AML-193 (cell line): ENCODE results near the gene TADA3.

ENCODE experiments used
- DNase-seq, 2 experiments: peaks; one replicate each; lab custom pipeline; 2025; lab: John Stamatoyannopoulos, UW

The TADA3 gene

DNA sequence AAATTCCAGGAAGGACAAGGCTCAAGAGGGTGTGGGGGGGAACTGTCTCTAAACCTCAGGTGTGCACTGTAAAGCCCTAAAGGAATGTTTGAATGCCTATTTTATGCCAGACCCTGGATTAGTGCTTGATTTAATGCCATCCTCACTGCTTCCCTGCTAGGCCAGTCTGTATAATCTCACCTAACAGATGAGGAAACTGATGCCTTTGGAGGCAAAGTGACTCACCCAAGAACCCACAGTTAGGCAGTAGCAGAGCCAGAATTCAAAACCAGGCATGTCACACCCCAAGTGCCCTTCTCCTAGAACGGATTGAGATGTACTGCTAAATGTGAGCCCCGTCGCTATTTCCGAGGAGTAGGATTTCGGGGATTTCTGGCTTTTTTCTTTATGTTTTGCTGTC, 30.4 kb downstream of the TADA3 start:
- DNase-seq = no peak

- DNase-seq = no peak
Observed at GRCh38 chr3:9760779-9761505, 31.3 kb downstream of the TADA3 start.

- no peak for DNase-seq
Observed at GRCh38 chr3:9757427-9757826, 34.8 kb downstream of the TADA3 start.

DNA sequence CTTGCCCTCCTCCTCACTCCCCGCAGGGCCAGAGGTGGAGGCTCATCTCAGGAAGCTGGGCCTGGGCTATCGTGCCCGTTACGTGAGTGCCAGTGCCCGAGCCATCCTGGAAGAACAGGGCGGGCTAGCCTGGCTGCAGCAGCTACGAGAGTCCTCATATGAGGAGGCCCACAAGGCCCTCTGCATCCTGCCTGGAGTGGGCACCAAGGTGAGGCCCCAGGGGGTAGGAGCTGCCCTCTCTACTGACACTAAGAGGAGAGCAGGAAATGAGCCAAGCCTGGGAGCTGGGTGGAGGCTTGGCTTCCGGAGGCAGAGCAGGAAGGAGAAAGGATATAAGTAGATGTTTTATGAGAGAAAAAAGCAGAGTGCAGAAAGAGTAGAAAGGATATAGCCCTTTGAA, 37.6 kb downstream of the TADA3 start:
- DNase-seq = no peak

DNA sequence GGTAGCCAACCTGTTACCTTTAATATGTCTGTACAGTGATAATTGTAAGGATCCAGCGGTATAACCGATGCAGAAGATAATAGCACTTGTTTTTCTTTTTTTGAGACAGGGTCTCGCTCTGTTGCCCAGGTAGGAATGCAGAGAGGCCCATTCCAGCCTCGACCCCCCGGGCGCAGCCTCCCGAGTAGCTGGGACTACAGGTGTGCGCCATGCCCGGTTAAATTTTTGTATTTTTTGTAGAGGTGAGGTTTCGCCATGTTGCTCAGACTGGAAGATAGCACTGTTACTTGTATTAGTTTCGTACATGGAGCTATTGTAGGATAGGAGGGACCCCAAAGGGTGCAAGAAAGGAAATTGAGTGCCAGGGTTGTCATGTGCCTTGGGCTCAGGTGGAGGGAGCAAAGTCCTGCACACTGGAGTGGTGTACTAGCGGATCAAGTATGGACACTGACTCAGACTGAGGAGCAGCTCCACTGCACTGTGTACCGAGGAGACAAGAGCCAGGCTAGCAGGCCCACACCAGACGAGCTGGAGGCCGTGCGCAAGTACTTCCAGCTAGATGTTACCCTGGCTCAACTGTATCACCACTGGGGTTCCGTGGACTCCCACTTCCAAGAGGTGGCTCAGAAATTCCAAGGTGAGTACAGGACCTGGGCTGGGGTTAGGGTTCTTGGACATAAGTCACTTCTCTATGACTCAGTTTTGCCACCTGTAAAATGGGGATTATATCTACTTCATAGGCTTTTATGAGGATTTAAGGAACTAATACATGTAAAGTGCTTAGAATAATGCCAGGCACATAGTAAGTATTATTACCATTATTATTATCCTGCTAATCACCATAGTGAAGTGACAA, 41.5 kb downstream of the TADA3 start:
- no peak for DNase-seq

DNA sequence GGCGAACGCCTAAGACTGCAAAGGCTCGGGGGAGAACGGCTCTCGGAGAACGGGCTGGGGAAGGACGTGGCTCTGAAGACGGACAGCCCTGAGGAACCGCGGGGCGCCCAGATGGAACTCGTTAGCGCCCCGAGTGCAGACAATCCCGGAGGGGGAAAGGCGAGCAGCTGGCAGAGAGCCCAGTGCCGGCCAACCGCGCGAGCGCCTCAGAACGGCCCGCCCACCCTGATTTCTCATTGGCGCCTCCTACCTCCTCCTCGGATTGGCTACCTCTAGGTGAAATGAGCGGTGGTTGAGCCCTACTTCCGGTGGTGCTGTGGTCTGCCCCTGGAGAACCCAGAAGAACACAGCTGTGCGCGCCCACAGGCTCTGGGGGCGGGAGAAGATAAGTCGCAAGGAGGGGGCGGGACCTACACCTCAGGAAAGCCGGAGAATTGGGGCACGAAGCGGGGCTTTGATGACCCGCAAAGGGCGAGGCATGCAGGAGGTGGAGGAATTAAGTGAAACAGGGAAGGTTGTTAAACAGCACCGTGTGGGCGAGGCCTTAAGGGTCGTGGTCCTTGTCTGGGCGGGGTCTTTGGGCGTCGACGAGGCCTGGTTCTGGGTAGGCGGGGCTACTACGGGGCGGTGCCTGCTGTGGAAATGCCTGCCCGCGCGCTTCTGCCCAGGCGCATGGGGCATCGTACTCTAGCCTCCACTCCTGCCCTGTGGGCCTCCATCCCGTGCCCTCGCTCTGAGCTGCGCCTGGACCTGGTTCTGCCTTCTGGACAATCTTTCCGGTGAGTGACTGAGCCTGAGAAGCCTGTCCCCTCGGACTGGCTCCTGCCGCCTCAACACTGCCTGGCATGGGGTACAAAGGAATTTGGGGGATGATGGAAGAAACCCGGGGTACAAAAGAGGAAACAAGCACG, 42.4 kb downstream of the TADA3 start, which contains the start of gene OGG1:
TSS of gene OGG1 (plus strand) at position 308 of the 911 bp plus-strand sequence. CDS start at position 643, 335 bp downstream.
- peak; percentile 100 for DNase-seq

GRCh38 chr3:9749296-9749644, 43.0 kb downstream of the TADA3 start:
- no peak for DNase-seq

GRCh38 chr3:9748031-9748430, 44.2 kb downstream of the TADA3 start:
- no peak for DNase-seq

GRCh38 chr3:9747267-9747666, 45.0 kb downstream of the TADA3 start:
- DNase-seq = no peak

- DNase-seq = no peak
Observed at GRCh38 chr3:9746330-9746729, 45.9 kb downstream of the TADA3 start.

- DNase-seq = no peak
Observed at GRCh38 chr3:9745521-9745920, 46.8 kb downstream of the TADA3 start.

DNA sequence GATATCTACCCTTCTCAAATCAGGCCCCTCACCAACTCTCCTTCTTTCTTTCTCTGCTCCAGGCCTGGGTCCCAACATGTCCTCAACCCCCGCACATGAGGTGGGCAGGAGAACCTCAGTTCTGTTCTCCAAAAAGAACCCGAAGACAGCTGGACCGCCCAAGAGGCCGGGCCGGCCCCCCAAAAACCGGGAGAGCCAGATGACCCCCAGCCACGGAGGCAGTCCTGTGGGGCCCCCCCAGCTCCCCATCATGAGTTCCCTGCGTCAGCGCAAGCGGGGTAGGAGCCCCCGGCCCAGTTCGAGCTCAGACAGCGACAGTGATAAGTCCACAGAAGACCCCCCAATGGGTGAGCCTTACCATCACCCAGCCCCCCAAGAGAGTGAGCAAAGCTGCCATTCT, 48.1 kb downstream of the TADA3 start:
- DNase-seq = no peak

GRCh38 chr3:9743548-9743947, 48.7 kb downstream of the TADA3 start:
- DNase-seq = no peak

DNA sequence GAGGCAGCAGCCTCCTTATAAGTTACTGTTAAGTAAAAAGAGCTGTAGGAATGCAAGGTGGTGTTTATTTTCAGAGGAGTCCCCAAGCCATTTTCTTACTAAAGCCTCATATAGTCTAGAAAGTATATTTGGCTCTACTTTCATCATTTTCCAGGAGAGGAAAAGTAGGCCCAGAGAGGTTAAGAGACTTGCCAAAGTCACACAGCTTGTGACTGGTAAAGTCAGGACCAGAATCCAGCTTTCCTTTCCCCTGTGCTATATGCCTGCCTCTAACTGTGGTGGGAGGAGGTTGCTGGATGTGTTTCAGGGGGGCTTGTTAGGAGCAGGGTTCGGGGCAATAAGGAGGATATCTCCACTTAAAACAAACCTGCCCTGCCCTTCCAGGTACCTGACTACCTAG, 49.7 kb downstream of the TADA3 start:
- no peak for DNase-seq

GRCh38 chr3:9739181-9739580, 53.1 kb downstream of the TADA3 start:
- DNase-seq = no peak

DNA sequence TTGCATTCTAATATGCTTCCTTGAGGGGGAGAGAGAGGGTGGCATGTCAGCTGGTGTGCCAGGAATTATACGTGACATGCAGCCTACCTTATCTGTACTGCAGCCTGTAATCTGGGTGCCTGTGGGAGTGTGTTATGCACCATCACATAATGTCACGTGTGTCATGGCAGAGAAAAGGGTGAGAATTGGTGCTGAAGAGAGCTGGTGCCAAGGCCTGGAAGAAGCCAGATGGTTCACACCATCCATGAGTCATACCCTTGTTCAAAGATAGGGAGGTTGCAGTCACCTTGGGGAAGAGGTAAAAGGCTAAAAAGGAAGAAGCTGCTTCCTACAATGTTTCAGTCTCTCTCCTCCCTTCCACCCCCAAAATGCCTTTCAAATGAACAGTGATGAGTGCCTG, 55.4 kb downstream of the TADA3 start:
- DNase-seq = no peak

DNA sequence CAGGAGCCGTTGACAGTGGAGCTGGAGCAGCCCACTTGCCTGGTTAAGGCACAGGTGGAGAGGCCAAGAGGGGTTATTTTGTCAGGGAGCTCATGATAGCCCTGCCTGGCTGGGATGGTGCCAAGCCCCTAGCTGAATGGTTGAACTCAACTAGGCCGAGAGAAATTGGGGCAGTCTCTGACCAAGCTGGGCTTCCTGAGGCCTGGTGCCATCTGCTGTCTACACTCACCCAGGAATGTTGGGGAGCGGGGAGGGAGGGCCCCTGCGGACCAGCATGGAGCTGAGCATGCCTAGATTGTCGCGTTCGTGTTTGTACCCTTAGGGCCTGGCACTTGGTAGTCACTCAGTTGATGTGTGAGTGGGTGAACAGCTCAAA, 59.5 kb downstream of the TADA3 start:
- DNase-seq = no peak

GRCh38 chr3:9732080-9732739, 60.1 kb downstream of the TADA3 start:
- DNase-seq = peak; percentile 20 to 51

GRCh38 chr3:9731206-9732079, 60.8 kb downstream of the TADA3 start, which contains the start of gene BRPF1:
BRPF1 (plus strand) TSS chr3:9731735; CDS start chr3:9734141, 2,406 bp downstream.
- peak; percentile 99 for DNase-seq

- peak; percentile 62 to 69 for DNase-seq
Observed at GRCh38 chr3:9730657-9731205, 61.5 kb downstream of the TADA3 start.
